A549 (cell line): ENCODE data around the gene ZDHHC16.

Experiments used
- CTCF ChIP-seq: fragments of >200 bp; sonication (Bioruptor Twin); formaldehyde crosslinking; IDR thresholded peaks from 3 replicates; pipeline ENCODE4 v1.5.1; 2016
- ZC3H11A ChIP-seq: fragments of 450-650 bp; IDR thresholded peaks from 2 replicates; pipeline ENCODE4 v1.6.1; 2014; ENCODE audit warnings: antibody characterized with exemption, mild to moderate bottlenecking

GRCh38 chr10:97474918-97475317, 28.9 kb downstream of the ZDHHC16 start:
- no peak for TF ChIP-seq CTCF
- no peak for TF ChIP-seq ZC3H11A
